ENCODE measurements around the gene RIMBP2. TPM values are rescaled to one million over a fixed set of nuclear protein-coding genes. Genes with fewer than 3 reads are reported as not detected.

The RIMBP2 gene
- total RNA-seq, 1 donor from 2014 or later: 20.5 TPM

DNA sequence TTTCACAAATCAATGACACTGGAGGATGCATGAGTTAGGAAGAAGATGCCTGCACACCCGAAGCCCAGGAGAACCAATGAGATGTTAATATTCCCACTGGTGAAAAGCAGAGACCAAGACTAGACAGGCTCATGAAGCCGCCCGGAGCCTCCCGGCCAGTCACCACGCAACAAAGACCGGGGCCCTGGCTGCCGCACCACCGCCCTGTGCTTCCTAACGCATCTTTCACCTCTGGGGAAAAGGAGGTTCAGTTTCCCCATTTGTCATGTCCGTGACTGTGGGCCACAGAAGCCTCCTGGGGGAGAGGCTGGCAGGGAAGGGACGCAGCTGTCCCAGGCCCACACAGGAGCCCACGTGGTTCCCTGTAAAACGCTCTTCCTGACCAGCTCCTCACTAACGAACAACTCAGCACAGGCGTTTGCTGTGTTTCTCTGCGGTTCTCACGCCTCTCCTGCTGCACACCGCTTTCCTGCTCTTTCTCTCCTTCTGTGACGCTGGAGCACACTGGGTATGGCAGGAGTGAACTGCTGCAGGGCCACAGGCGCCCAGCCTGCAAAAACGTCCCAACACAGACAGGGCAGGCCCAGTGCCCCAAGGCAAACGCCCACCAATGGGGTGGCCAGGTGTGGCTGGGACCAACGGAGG is 10.8 kb downstream of the RIMBP2 start:
- Mint-ChIP-seq H3K27ac (ENCODE audit: unreplicated experiment) (no peak overlapping the region), H3K36me3 (ENCODE audit: unreplicated experiment) (peaks cover 13% of the 10 kb centered on the region), H3K4me3 (ENCODE audit: unreplicated experiment) (no peak overlapping the region), H3K4me1 (ENCODE audit: low read depth, unreplicated experiment) (peaks cover 13% of the 10 kb centered on the region), H3K9me3 (ENCODE audit: unreplicated experiment) (peaks cover 15% of the 10 kb centered on the region), H3K27me3 (ENCODE audit: unreplicated experiment) (peaks cover 3% of the 10 kb centered on the region)
- DNase-seq: no peak
- TF ChIP-seq CTCF (IDR thresholded peaks at IDR 0.05; ENCODE audit: partially characterized antibody, unreplicated experiment): no peak

DNA sequence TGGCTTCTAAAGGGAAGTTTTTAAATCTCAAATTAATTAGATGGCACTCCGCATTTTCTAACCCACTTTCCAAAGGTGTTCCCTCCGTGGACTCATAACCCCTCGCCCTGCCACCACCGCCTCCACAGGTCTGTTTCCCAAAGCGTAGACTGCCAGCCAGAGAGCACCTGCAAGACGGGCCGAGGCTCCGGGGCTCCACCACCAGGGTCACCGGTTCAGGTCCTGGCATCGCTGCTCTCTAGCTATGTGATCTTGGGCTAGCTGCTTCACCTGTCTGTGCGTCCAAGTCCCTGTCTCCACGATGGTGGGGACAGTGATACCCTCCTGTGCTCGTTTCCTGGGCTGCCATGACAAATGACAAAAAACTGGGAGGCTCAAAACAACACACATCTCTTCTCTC is 11.5 kb downstream of the RIMBP2 start:
- no peak overlapping the region for H3K4me3 Mint-ChIP-seq (ENCODE audit: unreplicated experiment)
- no peak overlapping the region for H3K27ac Mint-ChIP-seq (ENCODE audit: unreplicated experiment)
- peaks cover 11% of the 10 kb centered on the region for H3K4me1 Mint-ChIP-seq (ENCODE audit: low read depth, unreplicated experiment)
- no peak for TF ChIP-seq CTCF (IDR thresholded peaks at IDR 0.05; ENCODE audit: partially characterized antibody, unreplicated experiment)
- peaks cover 13% of the 10 kb centered on the region for H3K36me3 Mint-ChIP-seq (ENCODE audit: unreplicated experiment)
- no peak for DNase-seq
- peaks cover 3% of the 10 kb centered on the region for H3K27me3 Mint-ChIP-seq (ENCODE audit: unreplicated experiment)
- H3K9me3 Mint-ChIP-seq (ENCODE audit: unreplicated experiment): peaks cover 14% of the 10 kb centered on the region

DNA sequence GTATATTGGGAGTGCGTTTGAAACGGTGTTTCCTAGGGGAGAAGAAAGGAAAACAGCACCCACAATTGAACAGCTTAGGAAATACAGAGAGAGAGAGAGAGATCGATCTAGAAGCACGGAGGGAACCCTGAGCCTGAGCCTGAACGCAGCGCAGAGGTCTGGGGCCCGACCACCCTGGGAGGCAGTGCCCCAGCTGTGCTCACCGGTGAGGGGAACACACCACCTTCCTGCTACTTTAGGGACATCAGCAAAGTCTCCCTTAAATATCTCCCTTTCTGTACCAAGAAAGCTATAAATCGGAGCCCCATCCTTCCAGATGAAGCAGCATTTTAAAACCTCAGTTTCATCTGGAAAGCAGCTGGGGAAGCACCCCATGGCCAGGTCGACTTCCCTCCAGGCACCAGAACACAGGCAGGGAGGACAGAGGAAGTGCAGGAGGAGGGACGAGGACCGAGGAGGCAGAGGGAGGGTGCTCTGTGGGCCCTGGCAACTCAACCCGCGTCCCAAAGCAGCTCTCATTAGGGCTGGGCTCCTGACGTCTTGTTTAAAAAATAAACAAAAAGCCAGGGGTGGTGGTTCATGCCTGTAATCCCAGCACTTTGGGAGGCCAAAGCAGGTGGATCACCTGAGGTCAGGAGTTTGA is 12.2 kb downstream of the RIMBP2 start:
- no peak for TF ChIP-seq CTCF (IDR thresholded peaks at IDR 0.05; ENCODE audit: partially characterized antibody, unreplicated experiment)
- Mint-ChIP-seq H3K36me3 (ENCODE audit: unreplicated experiment) (peaks cover 13% of the 10 kb centered on the region), H3K4me3 (ENCODE audit: unreplicated experiment) (no peak overlapping the region), H3K9me3 (ENCODE audit: unreplicated experiment) (peaks cover 14% of the 10 kb centered on the region), H3K4me1 (ENCODE audit: low read depth, unreplicated experiment) (peaks cover 11% of the 10 kb centered on the region), H3K27ac (ENCODE audit: unreplicated experiment) (no peak overlapping the region), H3K27me3 (ENCODE audit: unreplicated experiment) (peaks cover 3% of the 10 kb centered on the region)
- DNase-seq: no peak

DNA sequence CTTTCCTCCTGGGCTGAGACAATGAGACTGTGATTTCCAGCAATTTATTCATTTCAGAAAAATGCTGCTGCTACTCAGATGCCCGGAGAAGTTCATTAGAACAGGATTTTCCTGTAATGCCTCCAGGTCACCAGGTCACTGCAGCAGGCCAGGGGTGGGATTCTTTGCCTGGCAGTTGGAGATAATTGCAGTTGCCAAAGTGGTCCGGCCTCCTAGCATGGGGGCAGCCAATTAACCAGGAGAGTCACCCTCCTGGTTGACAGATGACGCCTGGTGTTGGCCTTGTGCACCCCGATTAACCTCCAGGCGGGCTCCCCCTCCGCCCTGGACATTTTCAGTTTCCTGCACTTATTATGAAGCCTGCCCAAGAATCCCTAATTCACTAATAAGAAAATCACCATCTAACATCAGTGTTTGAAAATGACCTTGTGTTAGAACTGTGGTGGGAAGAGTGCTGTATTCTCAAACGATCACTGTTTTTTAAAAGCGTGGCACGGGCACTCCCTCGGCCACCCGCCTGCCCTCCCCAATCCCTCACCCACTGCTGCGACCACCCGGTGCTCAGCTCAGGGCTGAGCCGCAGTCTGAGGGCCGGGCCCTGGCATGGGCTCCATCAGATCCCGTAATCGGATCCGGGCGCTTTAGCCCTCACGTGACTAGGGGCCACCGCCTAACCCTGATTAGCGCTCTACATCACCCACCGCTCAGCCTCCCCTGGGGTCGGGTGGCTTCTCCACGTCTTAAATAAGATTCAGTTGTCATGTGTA is 12.9 kb downstream of the RIMBP2 start:
- Mint-ChIP-seq H3K27ac (ENCODE audit: unreplicated experiment) (no peak overlapping the region), H3K4me1 (ENCODE audit: low read depth, unreplicated experiment) (peaks cover 11% of the 10 kb centered on the region), H3K27me3 (ENCODE audit: unreplicated experiment) (peaks cover 3% of the 10 kb centered on the region), H3K36me3 (ENCODE audit: unreplicated experiment) (peaks cover 13% of the 10 kb centered on the region), H3K4me3 (ENCODE audit: unreplicated experiment) (no peak overlapping the region), H3K9me3 (ENCODE audit: unreplicated experiment) (peaks cover 13% of the 10 kb centered on the region)
- no peak for DNase-seq
- no peak for TF ChIP-seq CTCF (IDR thresholded peaks at IDR 0.05; ENCODE audit: partially characterized antibody, unreplicated experiment)

DNA sequence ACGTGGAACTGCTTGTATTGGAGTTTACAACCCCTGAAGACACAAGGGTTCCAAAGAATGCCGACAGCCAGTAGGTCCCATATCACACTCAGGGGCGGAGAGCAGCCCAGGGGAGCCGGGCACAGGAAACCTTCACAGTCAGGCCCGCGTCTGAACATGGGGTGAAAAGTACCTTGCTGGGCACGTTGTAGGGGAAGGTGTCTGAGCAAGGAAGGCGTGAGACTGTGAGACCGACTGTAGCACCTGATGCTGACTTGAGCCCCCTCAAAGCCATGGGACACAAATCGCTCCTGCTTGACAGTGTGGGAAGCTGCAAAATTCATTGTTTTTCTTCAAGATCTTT is 14.7 kb downstream of the RIMBP2 start:
- no peak for DNase-seq
- Mint-ChIP-seq H3K36me3 (ENCODE audit: unreplicated experiment) (peaks cover 6% of the 10 kb centered on the region), H3K4me3 (ENCODE audit: unreplicated experiment) (no peak overlapping the region), H3K9me3 (ENCODE audit: unreplicated experiment) (peaks cover 12% of the 10 kb centered on the region), H3K4me1 (ENCODE audit: low read depth, unreplicated experiment) (peaks cover 11% of the 10 kb centered on the region), H3K27ac (ENCODE audit: unreplicated experiment) (no peak overlapping the region), H3K27me3 (ENCODE audit: unreplicated experiment) (no peaks in the 10 kb centered on the region)
- TF ChIP-seq CTCF (IDR thresholded peaks at IDR 0.05; ENCODE audit: partially characterized antibody, unreplicated experiment): no peak

Measured in glutamatergic neuron (in vitro differentiated cells).